Neural cell (in vitro differentiated cells): ENCODE measurements around the gene FH. TPM values are rescaled to one million over a fixed set of nuclear protein-coding genes. Genes with fewer than 3 reads are reported as not detected.

Experiments
- H2AFZ ChIP-seq: fragments of 200-600, 300-800 bp; sonication (generic), shearing (Covaris generic); 2 replicates; pipeline ENCODE4 v1.6.0; 2014; ENCODE audit warnings: low read depth, mild to moderate bottlenecking, antibody characterized with exemption, low read length, moderate library complexity
- H3F3A ChIP-seq: fragments of 200-600 bp; shearing (Covaris generic); 2 replicates; pipeline ENCODE4 v1.6.1; 2016; ENCODE audit warnings: mild to moderate bottlenecking, moderate library complexity, mixed read lengths, antibody characterized with exemption, low read length; ENCODE audit not compliant: insufficient read depth, poor library complexity, severe bottlenecking
- H3K27ac ChIP-seq: fragments of 200-600, 300-800 bp; sonication (generic), shearing (Covaris generic); 2 replicates; pipeline ENCODE4 v1.5.1; 2014; ENCODE audit warnings: mild to moderate bottlenecking, low read length, moderate library complexity
- H3K27me3 ChIP-seq: fragments of 300-800, 200-600 bp; sonication (generic), shearing (Covaris generic); 2 replicates; pipeline ENCODE4 v1.6.0; 2014; ENCODE audit warnings: mild to moderate bottlenecking, low read depth, low read length, moderate library complexity; ENCODE audit not compliant: insufficient read depth
- H3K36me3 ChIP-seq: fragments of 300-800, 200-600 bp; sonication (generic), shearing (Covaris generic); 2 replicates; pipeline ENCODE4 v1.5.1; 2014; ENCODE audit warnings: mild to moderate bottlenecking, antibody characterized with exemption, low read length, moderate library complexity; ENCODE audit not compliant: insufficient read depth
- H3K4me2 ChIP-seq: fragments of 300-800, 200-600 bp; sonication (generic), shearing (Covaris generic); 2 replicates; pipeline ENCODE4 v1.6.0; 2014; ENCODE audit warnings: mild to moderate bottlenecking, low read length
- H3K4me3 ChIP-seq: fragments of 300-800, 200-600 bp; sonication (generic), shearing (Covaris generic); 2 replicates; pipeline ENCODE4 v1.5.1; 2014; ENCODE audit warnings: mild to moderate bottlenecking, low read length, moderate library complexity
- H3K79me2 ChIP-seq: fragments of 200-600 bp; shearing (Covaris generic); replicated peaks from 2 replicates; pipeline ENCODE4 v1.6.0; 2014; ENCODE audit warnings: mild to moderate bottlenecking, low read length, moderate library complexity; ENCODE audit not compliant: insufficient read depth
- H3K9ac ChIP-seq: fragments of 300-800, 200-600 bp; sonication (generic), shearing (Covaris generic); 2 replicates; pipeline ENCODE4 v1.6.1; 2016; ENCODE audit warnings: mild to moderate bottlenecking, low read length, mixed read lengths
- H3K9me2 ChIP-seq: fragments of 200-600 bp; shearing (Covaris generic); 2 replicates; pipeline ENCODE4 v1.6.1; 2016; ENCODE audit warnings: mild to moderate bottlenecking, low read length, mixed read lengths; ENCODE audit not compliant: insufficient read depth
- H3K9me3 ChIP-seq: fragments of 200-600, 300-800 bp; sonication (generic), shearing (Covaris generic); 2 replicates; pipeline ENCODE4 v1.6.1; 2016; ENCODE audit warnings: mild to moderate bottlenecking, mixed run types, low read length, moderate library complexity, mixed read lengths
- H4K20me1 ChIP-seq: fragments of 200-600 bp; shearing (Covaris generic); 2 replicates; pipeline ENCODE4 v1.6.1; 2016; ENCODE audit warnings: mild to moderate bottlenecking, mixed run types; ENCODE audit not compliant: insufficient read depth
- EP300 ChIP-seq: fragments of 450-650 bp; conservative IDR thresholded peaks from 2 replicates; pipeline ENCODE4 v1.6.1; 2014; ENCODE audit warnings: antibody characterized with exemption, mild to moderate bottlenecking, moderate library complexity; ENCODE audit not compliant: poor library complexity, severe bottlenecking
- MXI1 ChIP-seq: fragments of 450-650 bp; conservative IDR thresholded peaks from 2 replicates; pipeline ENCODE4 v1.6.1; 2014; ENCODE audit warnings: antibody characterized with exemption, mild to moderate bottlenecking; ENCODE audit not compliant: poor library complexity, severe bottlenecking
- POLR2AphosphoS5 ChIP-seq: IDR thresholded peaks from 2 replicates; pipeline ENCODE4 v1.6.1; 2012
- RAD21 ChIP-seq: fragments of 450-650 bp; conservative IDR thresholded peaks from 2 replicates; pipeline ENCODE4 v1.6.1; 2014; ENCODE audit warnings: antibody characterized with exemption, mild to moderate bottlenecking, moderate library complexity
- SMC3 ChIP-seq: fragments of 450-650 bp; conservative IDR thresholded peaks from 2 replicates; pipeline ENCODE4 v1.6.1; 2014; ENCODE audit warnings: antibody characterized with exemption, mild to moderate bottlenecking, moderate library complexity; ENCODE audit not compliant: poor library complexity
- TAF1 ChIP-seq: IDR thresholded peaks from 2 replicates; pipeline ENCODE4 v1.6.1; 2012; ENCODE audit warnings: low read depth
- polyA plus RNA-seq: library from polyadenylated mRNA; depleted of rRNA; stranded (reverse); fragments of >200 nt; gene quantifications from 2 replicates; pipeline ENCODE4 v1.2.3, GENCODE V29; 2014
- TF ChIP-seq, protein P1 (sequence below): IDR thresholded peaks from 2 replicates; pipeline ENCODE4 v1.6.1; 2012; ENCODE audit warnings: borderline replicate concordance
- TF ChIP-seq, protein P2 (sequence below): fragments of 450-650 bp; IDR thresholded peaks from 2 replicates; pipeline ENCODE4 v1.5.1; 2014; ENCODE audit warnings: antibody characterized with exemption, mild to moderate bottlenecking, moderate library complexity; ENCODE audit not compliant: poor library complexity, severe bottlenecking

The FH gene
- polyA plus RNA-seq, 1 donor from 2014 or later: 114 TPM

DNA sequence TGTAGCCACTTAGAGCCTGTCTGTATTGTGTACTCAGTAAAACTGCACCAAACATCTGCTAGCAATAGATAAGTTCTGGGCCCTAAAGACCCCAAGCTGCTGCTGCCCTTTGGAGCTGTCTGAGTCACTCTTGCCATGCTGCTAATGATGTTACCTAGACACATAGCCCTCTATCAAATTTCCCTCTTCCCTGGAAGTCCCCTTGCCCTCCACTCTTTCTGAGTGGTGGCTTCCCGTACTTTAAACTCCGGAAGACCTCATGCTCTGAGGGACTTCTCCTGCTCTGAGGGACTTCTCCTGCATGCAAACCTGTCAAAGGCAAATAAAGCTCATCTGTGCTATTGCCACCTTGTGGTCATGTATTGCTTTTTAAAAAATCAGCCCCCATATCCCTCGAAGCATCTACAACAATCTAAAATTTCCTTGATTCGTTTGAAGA is 34.0 kb downstream of the FH start:
- TF ChIP-seq SMC3 (peak; percentile 41), RAD21 (no peak), MXI1 (no peak), EP300 (no peak), POLR2AphosphoS5 (no peak), TAF1 (no peak)
- TF ChIP-seq, protein P1, sequence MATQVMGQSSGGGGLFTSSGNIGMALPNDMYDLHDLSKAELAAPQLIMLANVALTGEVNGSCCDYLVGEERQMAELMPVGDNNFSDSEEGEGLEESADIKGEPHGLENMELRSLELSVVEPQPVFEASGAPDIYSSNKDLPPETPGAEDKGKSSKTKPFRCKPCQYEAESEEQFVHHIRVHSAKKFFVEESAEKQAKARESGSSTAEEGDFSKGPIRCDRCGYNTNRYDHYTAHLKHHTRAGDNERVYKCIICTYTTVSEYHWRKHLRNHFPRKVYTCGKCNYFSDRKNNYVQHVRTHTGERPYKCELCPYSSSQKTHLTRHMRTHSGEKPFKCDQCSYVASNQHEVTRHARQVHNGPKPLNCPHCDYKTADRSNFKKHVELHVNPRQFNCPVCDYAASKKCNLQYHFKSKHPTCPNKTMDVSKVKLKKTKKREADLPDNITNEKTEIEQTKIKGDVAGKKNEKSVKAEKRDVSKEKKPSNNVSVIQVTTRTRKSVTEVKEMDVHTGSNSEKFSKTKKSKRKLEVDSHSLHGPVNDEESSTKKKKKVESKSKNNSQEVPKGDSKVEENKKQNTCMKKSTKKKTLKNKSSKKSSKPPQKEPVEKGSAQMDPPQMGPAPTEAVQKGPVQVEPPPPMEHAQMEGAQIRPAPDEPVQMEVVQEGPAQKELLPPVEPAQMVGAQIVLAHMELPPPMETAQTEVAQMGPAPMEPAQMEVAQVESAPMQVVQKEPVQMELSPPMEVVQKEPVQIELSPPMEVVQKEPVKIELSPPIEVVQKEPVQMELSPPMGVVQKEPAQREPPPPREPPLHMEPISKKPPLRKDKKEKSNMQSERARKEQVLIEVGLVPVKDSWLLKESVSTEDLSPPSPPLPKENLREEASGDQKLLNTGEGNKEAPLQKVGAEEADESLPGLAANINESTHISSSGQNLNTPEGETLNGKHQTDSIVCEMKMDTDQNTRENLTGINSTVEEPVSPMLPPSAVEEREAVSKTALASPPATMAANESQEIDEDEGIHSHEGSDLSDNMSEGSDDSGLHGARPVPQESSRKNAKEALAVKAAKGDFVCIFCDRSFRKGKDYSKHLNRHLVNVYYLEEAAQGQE: no peak
- TF ChIP-seq, protein P2, sequence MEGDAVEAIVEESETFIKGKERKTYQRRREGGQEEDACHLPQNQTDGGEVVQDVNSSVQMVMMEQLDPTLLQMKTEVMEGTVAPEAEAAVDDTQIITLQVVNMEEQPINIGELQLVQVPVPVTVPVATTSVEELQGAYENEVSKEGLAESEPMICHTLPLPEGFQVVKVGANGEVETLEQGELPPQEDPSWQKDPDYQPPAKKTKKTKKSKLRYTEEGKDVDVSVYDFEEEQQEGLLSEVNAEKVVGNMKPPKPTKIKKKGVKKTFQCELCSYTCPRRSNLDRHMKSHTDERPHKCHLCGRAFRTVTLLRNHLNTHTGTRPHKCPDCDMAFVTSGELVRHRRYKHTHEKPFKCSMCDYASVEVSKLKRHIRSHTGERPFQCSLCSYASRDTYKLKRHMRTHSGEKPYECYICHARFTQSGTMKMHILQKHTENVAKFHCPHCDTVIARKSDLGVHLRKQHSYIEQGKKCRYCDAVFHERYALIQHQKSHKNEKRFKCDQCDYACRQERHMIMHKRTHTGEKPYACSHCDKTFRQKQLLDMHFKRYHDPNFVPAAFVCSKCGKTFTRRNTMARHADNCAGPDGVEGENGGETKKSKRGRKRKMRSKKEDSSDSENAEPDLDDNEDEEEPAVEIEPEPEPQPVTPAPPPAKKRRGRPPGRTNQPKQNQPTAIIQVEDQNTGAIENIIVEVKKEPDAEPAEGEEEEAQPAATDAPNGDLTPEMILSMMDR: peak; percentile 36
- no peaks in the 10 kb centered on the region for H3K9me2 ChIP-seq
- no peaks in the 10 kb centered on the region for H4K20me1 ChIP-seq
- no peak overlapping the region for H3K9ac ChIP-seq
- H3K36me3 ChIP-seq: no peaks in the 10 kb centered on the region
- H3K9me3 ChIP-seq: no peaks in the 10 kb centered on the region
- H2AFZ ChIP-seq: no peak overlapping the region
- H3F3A ChIP-seq: no peaks in the 10 kb centered on the region
- no peak overlapping the region for H3K4me3 ChIP-seq
- no peaks in the 10 kb centered on the region for H3K79me2 ChIP-seq
- no peak overlapping the region for H3K27ac ChIP-seq
- no peak overlapping the region for H3K4me2 ChIP-seq
- no peaks in the 10 kb centered on the region for H3K27me3 ChIP-seq

- H3K27me3 ChIP-seq: no peaks in the 10 kb centered on the region
- no peak overlapping the region for H3K4me2 ChIP-seq
- TF ChIP-seq SMC3: no peak
- TF ChIP-seq, protein P2: no peak
- H3K27ac ChIP-seq: no peak overlapping the region
- H3K9me3 ChIP-seq: no peaks in the 10 kb centered on the region
- H3F3A ChIP-seq: no peaks in the 10 kb centered on the region
- no peaks in the 10 kb centered on the region for H4K20me1 ChIP-seq
- H3K36me3 ChIP-seq: no peaks in the 10 kb centered on the region
- no peaks in the 10 kb centered on the region for H3K79me2 ChIP-seq
- H2AFZ ChIP-seq: no peak overlapping the region
- H3K9ac ChIP-seq: no peak overlapping the region
- no peaks in the 10 kb centered on the region for H3K9me2 ChIP-seq
- no peak overlapping the region for H3K4me3 ChIP-seq
Observed at GRCh38 chr1:241485145-241485544, 34.4 kb downstream of the FH start.
